Endothelial cell of umbilical vein (primary cell): ENCODE results near the gene PTPRD.

Source experiments
- EZH2 ChIP-seq: IDR thresholded peaks from 2 replicates; pipeline ENCODE4 v1.6.1; 2012; ENCODE audit warnings: borderline replicate concordance, low read depth, mild to moderate bottlenecking, moderate library complexity, low read length, inconsistent platforms; ENCODE audit not compliant: severe bottlenecking
- MAX ChIP-seq: IDR thresholded peaks from 2 replicates; pipeline ENCODE4 v1.6.1; 2011; ENCODE audit not compliant: insufficient read depth, insufficient read length
- POLR2A ChIP-seq: IDR thresholded peaks from 2 replicates; pipeline ENCODE4 v1.6.1; 2012; ENCODE audit warnings: low read depth, mild to moderate bottlenecking, control low read depth, low read length
- POLR2AphosphoS5 ChIP-seq: IDR thresholded peaks from 2 replicates; pipeline ENCODE4 v1.6.1; 2012; ENCODE audit warnings: low read depth, mild to moderate bottlenecking, control low read depth, low read length, moderate library complexity; ENCODE audit not compliant: insufficient read depth
- TF ChIP-seq, protein P1 (sequence below), 2 donors: IDR thresholded peaks; 1 replicate in 1 of 2; 2 replicates in 1 of 2; pipeline ENCODE4 v1.5.1; 2011; ENCODE audit warnings: low read length in 2 of 2, mild to moderate bottlenecking in 2 of 2, moderate library complexity in 2 of 2, control low read depth in 1 of 2, inconsistent platforms in 1 of 2, low read depth in 1 of 2; ENCODE audit not compliant: insufficient read depth in 1 of 2; ENCODE audit errors: extremely low read depth in 1 of 2

- TF ChIP-seq, protein P1, sequence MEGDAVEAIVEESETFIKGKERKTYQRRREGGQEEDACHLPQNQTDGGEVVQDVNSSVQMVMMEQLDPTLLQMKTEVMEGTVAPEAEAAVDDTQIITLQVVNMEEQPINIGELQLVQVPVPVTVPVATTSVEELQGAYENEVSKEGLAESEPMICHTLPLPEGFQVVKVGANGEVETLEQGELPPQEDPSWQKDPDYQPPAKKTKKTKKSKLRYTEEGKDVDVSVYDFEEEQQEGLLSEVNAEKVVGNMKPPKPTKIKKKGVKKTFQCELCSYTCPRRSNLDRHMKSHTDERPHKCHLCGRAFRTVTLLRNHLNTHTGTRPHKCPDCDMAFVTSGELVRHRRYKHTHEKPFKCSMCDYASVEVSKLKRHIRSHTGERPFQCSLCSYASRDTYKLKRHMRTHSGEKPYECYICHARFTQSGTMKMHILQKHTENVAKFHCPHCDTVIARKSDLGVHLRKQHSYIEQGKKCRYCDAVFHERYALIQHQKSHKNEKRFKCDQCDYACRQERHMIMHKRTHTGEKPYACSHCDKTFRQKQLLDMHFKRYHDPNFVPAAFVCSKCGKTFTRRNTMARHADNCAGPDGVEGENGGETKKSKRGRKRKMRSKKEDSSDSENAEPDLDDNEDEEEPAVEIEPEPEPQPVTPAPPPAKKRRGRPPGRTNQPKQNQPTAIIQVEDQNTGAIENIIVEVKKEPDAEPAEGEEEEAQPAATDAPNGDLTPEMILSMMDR (IDR thresholded peaks at IDR 0.05; ENCODE audit: extremely low read depth in 1 of 2, insufficient read depth in 1 of 2, low read depth in 1 of 2, low read length in 2 of 2) = peak; percentile 14 to 26
- TF ChIP-seq MAX (no peak), POLR2AphosphoS5 (no peak), POLR2A (no peak), EZH2 (no peak)
Measured at GRCh38 chr9:8895861-8896224, 1717.0 kb downstream of the PTPRD start.
